GM12878 (cell line): Measurements from ENCODE around the gene PFKL. TPM values are rescaled to one million over a fixed set of nuclear protein-coding genes. Genes with fewer than 3 reads are reported as not detected.
"Not testable (repeated sequence)": the region's sequence is repeated elsewhere in the genome, so short reads cannot be mapped to it uniquely, and the experiment has no call there.

Experiments used
- ATAC-seq: fragments of 200-7000 bp; cut with Tn5 transposase; 3 replicates; pipeline ENCODE4 v1.9.1; 2020; ENCODE audit warnings: mild to moderate bottlenecking, moderate library complexity
- BruUV-seq: library from RNA; stranded (reverse); fragments of 400-500 nt; replicated peaks from 2 replicates; lab custom pipeline; 2021; lab: Mats Ljungman, UMichigan
- CTCF ChIA-PET: fragments of 300-600 bp; sonication (Branson Sonifier 250); formaldehyde crosslinking; extraction: SDS; loops from one replicate; lab custom pipeline; 2021; ENCODE audit warnings: inconsistent platforms; lab: Yijun Ruan, JAX
- POLR2A ChIA-PET: fragments of 350-600 bp; formaldehyde crosslinking; extraction: SDS; loops from one replicate; lab custom pipeline; 2021; ENCODE audit warnings: inconsistent platforms; lab: Charles Lee
- RAD21 ChIA-PET: fragments of 300-600 bp; sonication (Branson Sonifier 250); formaldehyde crosslinking; loops from one replicate; lab custom pipeline; 2023; ENCODE audit warnings: antibody characterized with exemption; ENCODE audit not compliant: unreplicated experiment; lab: Charles Lee
- SMC1A ChIA-PET: fragments of 300-600 bp; sonication (Branson Sonifier 250); formaldehyde crosslinking; loops from one replicate; lab custom pipeline; 2023; ENCODE audit not compliant: unreplicated experiment, uncharacterized antibody; lab: Charles Lee
- DNase-seq: peaks from one replicate; pipeline ENCODE4 v3.0.0-alpha.2; 2011; ENCODE audit warnings: low read depth, low spot score
- FAIRE-seq: peaks from 3 replicates; lab custom pipeline; 2011; peaks lifted over from hg19 to GRCh38; lab: Jason Lieb, UNC
- H2AFZ ChIP-seq: 2 replicates; pipeline ENCODE4 v1.6.0; 2011; ENCODE audit warnings: low read depth, low read length, control low read depth; ENCODE audit not compliant: control insufficient read depth
- H3K27ac ChIP-seq: 2 replicates; pipeline ENCODE4 v1.5.1; 2011; ENCODE audit warnings: control low read depth; ENCODE audit not compliant: control insufficient read depth, insufficient read depth
- H3K27me3 ChIP-seq, 2 experiments: replicated peaks in 1 of 2; 2 replicates each; pipeline versions ENCODE4 v1.6.0 to v1.6.1; 2011; ENCODE audit warnings: low read length in 1 of 2; ENCODE audit not compliant: control insufficient read depth in 2 of 2, insufficient read depth in 2 of 2
- H3K36me3 ChIP-seq, 2 experiments: 2 replicates each; pipeline ENCODE4 v1.5.1; 2011; ENCODE audit warnings: low read length in 1 of 2; ENCODE audit not compliant: control insufficient read depth in 2 of 2, insufficient read depth in 2 of 2
- H3K4me1 ChIP-seq: 2 replicates; pipeline ENCODE4 v1.6.1; 2011; ENCODE audit warnings: mild to moderate bottlenecking, low read length, moderate library complexity, mixed read lengths; ENCODE audit not compliant: control insufficient read depth, insufficient read depth
- H3K4me2 ChIP-seq: 2 replicates; pipeline ENCODE4 v1.6.0; 2011; ENCODE audit warnings: control low read depth; ENCODE audit not compliant: control insufficient read depth, insufficient read depth
- H3K4me3 ChIP-seq: fragments of 200-600 bp; sonication (generic); 2 replicates; pipeline ENCODE4 v1.5.1; 2016
- H3K79me2 ChIP-seq: 2 replicates; pipeline ENCODE4 v1.6.0; 2011; ENCODE audit warnings: low read length; ENCODE audit not compliant: control insufficient read depth, insufficient read depth
- H3K9ac ChIP-seq: 2 replicates; pipeline ENCODE4 v1.8.0; 2011; ENCODE audit warnings: low read length, control low read depth, mixed read lengths; ENCODE audit not compliant: control insufficient read depth, insufficient read depth
- H3K9me3 ChIP-seq: replicated peaks from 3 replicates; pipeline ENCODE4 v1.5.1; 2011; ENCODE audit warnings: mild to moderate bottlenecking, low read length; ENCODE audit not compliant: control insufficient read depth, insufficient read depth
- H4K20me1 ChIP-seq: 2 replicates; pipeline ENCODE4 v1.6.0; 2011; ENCODE audit not compliant: control insufficient read depth, insufficient read depth
- BHLHE40 ChIP-seq, 2 experiments: fragments of 450-650 bp in 1 of 2; IDR thresholded peaks; 2 replicates each; pipeline ENCODE4 v1.6.1; 2011 to 2017; ENCODE audit warnings: low read depth in 2 of 2, borderline replicate concordance in 1 of 2, improper control_type of control experiment in 1 of 2, low read length in 1 of 2, mild to moderate bottlenecking in 1 of 2
- E2F8 ChIP-seq: fragments of 450-650 bp; IDR thresholded peaks from 2 replicates; pipeline ENCODE4 v1.6.1; 2018; ENCODE audit warnings: mild to moderate bottlenecking, low read depth, moderate library complexity; ENCODE audit not compliant: partially characterized antibody
- RFX5 ChIP-seq: IDR thresholded peaks from 2 replicates; pipeline ENCODE4 v1.6.1; 2011; ENCODE audit warnings: low read depth, low read length, improper control_type of control experiment
- SUPT20H ChIP-seq: IDR thresholded peaks from 2 replicates; pipeline ENCODE4 v1.6.1; 2011; ENCODE audit warnings: low read depth, mild to moderate bottlenecking, low read length, moderate library complexity, borderline replicate concordance; ENCODE audit not compliant: control insufficient read depth
- WGBS: methylation state at CpG from one replicate; pipeline ENCODE4 v1.1.6; 2016; ENCODE audit warnings: low lambda C conversion rate; ENCODE audit not compliant: insufficient replicate concordance, insufficient coverage; ENCODE audit errors: missing lambda C conversion rate; 5-methylcytosine and 5-hydroxymethylcytosine counted together
- in situ Hi-C: fragments of 300-500 bp; cut with MboI; formaldehyde crosslinking; loops from 9 replicates; pipeline ENCODE4 v1.14.3; 2018; ENCODE audit warnings: mixed read lengths
- intact Hi-C: fragments of 100-400 bp; cut with micrococcal nuclease; formaldehyde crosslinking; loops from one replicate; pipeline ENCODE4 v1.14.2; 2022; ENCODE audit not compliant: unreplicated experiment
- polyA plus RNA-seq, 11 experiments: library from polyadenylated mRNA; depleted of rRNA in 4 of 11; unstranded in 6 of 11; stranded (reverse) in 5 of 11; fragments of >200 nt; fragmentation: Nextera tagmentation in 4 of 11; fragmentation: Illumina TruSeq in 1 of 11; extraction: Ambion mirVana in 4 of 11; extraction: Trizol in 1 of 11; gene quantifications; 1 replicate in 1 of 11; 2 replicates in 10 of 11; pipeline versions ENCODE4 v1.2.1 to v1.2.3, GENCODE V29; 2011 to 2016; ENCODE audit warnings: inconsistent platforms in 2 of 11, missing spikeins in 2 of 11, low read depth in 1 of 11
- total RNA-seq, 4 experiments: library from RNA; depleted of rRNA in 3 of 4; stranded (reverse); fragments of >200 nt in 3 of 4; fragmentation: Illumina TruSeq in 1 of 4; extraction: Trizol in 1 of 4; gene quantifications; 2 replicates each; pipeline versions ENCODE4 v1.2.1 to v1.2.3, GENCODE V29; 2013 to 2021
- TF ChIP-seq, protein P1 (sequence below): fragments of 450-650 bp; IDR thresholded peaks from 2 replicates; pipeline ENCODE4 v1.6.1; 2016; ENCODE audit warnings: mild to moderate bottlenecking

PFKL gene
- total and polyA plus RNA-seq, 10 of the 15 experiments (the other 5 are each of a cell fraction or from before 2014, with no cell fraction given): 1.2 to 192 (median 112) TPM

DNA sequence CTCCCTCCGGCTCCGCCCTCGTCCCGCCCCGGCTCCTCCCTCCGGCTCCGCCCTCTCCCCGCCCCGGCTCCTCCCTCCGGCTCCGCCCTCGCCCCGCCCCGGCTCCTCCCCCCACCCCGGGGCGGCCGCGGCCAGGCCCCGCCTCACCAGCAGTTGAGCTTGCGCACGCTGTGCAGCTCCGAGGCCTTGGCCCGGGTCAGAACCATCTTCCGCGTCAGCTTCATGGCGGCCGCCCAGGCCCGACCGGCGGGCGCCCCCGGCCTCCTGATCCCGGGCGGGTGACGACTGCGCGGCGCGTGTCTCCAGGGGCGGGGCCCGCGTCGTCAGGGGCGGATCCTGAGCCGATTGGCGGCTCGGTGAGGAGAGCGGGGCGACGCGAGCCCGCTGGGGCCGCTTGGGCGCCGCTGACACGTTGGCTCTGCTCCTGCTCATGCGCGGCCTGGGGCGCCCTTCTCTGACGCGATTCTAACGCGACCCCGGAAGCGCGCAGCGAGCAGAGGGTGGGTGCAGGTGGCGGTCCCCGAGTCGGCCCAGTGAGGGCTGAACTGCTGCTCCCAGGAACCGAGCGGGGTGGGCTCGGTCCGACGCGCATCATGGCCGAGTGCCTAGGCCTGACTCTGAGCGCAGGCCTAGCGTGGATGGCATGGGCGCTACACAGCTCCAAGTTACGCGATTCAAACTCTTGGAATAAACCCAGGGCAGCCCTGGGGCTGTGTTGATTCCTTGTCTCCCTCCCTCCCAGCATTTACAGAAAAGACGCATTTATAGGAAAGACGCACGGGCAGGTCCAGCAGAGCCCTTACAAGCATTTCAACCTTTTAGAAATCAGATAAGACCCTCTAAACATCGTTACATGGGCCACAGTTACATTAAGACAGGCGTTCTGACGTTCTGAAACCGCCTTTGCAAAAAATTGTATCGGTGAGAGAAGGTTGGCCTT is 39.4 kb downstream of the PFKL start, which contains the start of gene CFAP410 (continued):
- TF ChIP-seq SUPT20H: no peak
- peak; percentile 66 for TF ChIP-seq E2F8
- peak; percentile 54 to 84; a peak in 3 of 4 replicates for TF ChIP-seq BHLHE40 (IDR thresholded peaks at IDR 0.05; ENCODE audit: borderline replicate concordance in 1 of 2, low read depth in 2 of 2, low read length in 1 of 2)
- TF ChIP-seq, protein P1, sequence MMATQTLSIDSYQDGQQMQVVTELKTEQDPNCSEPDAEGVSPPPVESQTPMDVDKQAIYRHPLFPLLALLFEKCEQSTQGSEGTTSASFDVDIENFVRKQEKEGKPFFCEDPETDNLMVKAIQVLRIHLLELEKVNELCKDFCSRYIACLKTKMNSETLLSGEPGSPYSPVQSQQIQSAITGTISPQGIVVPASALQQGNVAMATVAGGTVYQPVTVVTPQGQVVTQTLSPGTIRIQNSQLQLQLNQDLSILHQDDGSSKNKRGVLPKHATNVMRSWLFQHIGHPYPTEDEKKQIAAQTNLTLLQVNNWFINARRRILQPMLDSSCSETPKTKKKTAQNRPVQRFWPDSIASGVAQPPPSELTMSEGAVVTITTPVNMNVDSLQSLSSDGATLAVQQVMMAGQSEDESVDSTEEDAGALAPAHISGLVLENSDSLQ: peak; percentile 76
- no peak for TF ChIP-seq RFX5

GRCh38 chr21:44341726-44342458 is 42.0 kb downstream of the PFKL start:
- DNase-seq, POLR2A ChIA-PET, intact Hi-C loops, H3K79me2 ChIP-seq, H3K27ac ChIP-seq, RAD21 ChIA-PET, H3K36me3 ChIP-seq, H3K9me3 ChIP-seq, FAIRE-seq, H3K27me3 ChIP-seq, H2AFZ ChIP-seq, H4K20me1 ChIP-seq, in situ Hi-C loops, ATAC-seq, CTCF ChIA-PET, H3K4me3 ChIP-seq, BruUV-seq, H3K4me2 ChIP-seq, H3K9ac ChIP-seq: not testable (repeated sequence)
- WGBS: 52% methylated on average over 7 of the region's 12 CpGs
- peaks cover 11% of the 10 kb centered on the region for H3K4me1 ChIP-seq
- SMC1A ChIA-PET: interaction anchor here (0.6 to 1.2 kb wide), 2 partner anchors 14 to 46 kb away, joined by 3 read pairs; no protein-coding TSS in a partner anchor

DNA sequence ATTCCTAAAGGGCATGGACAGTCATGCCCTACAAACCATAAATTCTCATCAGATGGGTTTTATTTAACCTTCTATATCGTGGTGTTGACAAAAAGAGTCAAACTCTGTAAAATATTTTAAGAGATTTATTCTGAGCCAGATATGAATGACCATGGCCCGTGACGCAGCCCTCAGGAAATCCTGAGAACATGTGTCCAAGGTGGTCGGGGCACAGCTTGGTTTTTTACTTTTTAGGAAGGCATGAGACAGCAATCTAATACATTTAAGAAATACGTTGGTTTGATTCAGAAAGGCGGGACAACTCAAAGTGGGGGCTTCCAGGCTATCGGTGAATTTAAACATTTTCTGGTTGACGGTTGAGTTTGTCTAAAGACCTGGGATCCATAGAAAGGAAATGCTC is 43.1 kb downstream of the PFKL start:
- H3K27ac ChIP-seq, H2AFZ ChIP-seq, intact Hi-C loops, CTCF ChIA-PET, ATAC-seq, RAD21 ChIA-PET, H3K36me3 ChIP-seq, H3K9me3 ChIP-seq, H3K27me3 ChIP-seq, H3K9ac ChIP-seq, BruUV-seq, FAIRE-seq, in situ Hi-C loops, H3K4me2 ChIP-seq, H4K20me1 ChIP-seq, DNase-seq, POLR2A ChIA-PET, H3K4me3 ChIP-seq, H3K79me2 ChIP-seq: not testable (repeated sequence)
- H3K4me1 ChIP-seq: peaks cover 10% of the 10 kb centered on the region
- SMC1A ChIA-PET: interaction anchor here (1.2 kb wide), 1 partner anchor 13 kb away, joined by 3 read pairs; no protein-coding TSS in a partner anchor
- WGBS: 65% methylated on average over 8 of the region's 8 CpGs
